BJ (cell line): ENCODE measurements around the gene ANO4. TPM values are rescaled to one million over a fixed set of nuclear protein-coding genes. Genes with fewer than 3 reads are reported as not detected.

Experiments used
- CTCF ChIA-PET: fragments of 350-600 bp; formaldehyde crosslinking; extraction: SDS; loops from one replicate; lab custom pipeline; 2021; ENCODE audit warnings: antibody characterized with exemption, inconsistent platforms; lab: Yijun Ruan, JAX
- POLR2A ChIA-PET: fragments of 300-600 bp; sonication (Branson Sonifier 250); formaldehyde crosslinking; extraction: SDS; loops from one replicate; lab custom pipeline; 2021; ENCODE audit warnings: antibody characterized with exemption; lab: Charles Lee
- DNase-seq: peaks from one replicate; pipeline ENCODE4 v3.0.0-alpha.2; 2011; ENCODE audit warnings: low read depth
- H3K27me3 ChIP-seq: 2 replicates; pipeline ENCODE4 v1.6.0; 2011; ENCODE audit warnings: low read length; ENCODE audit not compliant: control insufficient read depth, insufficient read depth
- H3K36me3 ChIP-seq: 2 replicates; pipeline ENCODE4 v1.5.1; 2011; ENCODE audit warnings: low read length; ENCODE audit not compliant: control insufficient read depth, insufficient read depth
- H3K4me3 ChIP-seq: 2 replicates; pipeline ENCODE4 v1.5.1; 2011; ENCODE audit warnings: low read depth, mild to moderate bottlenecking, control low read depth, low read length
- polyA plus RNA-seq: library from polyadenylated mRNA; depleted of rRNA; stranded (reverse); fragments of >200 nt; gene quantifications from 2 replicates; pipeline ENCODE4 v1.2.3, GENCODE V29; 2011
- TF ChIP-seq, protein P1 (sequence below): IDR thresholded peaks from 2 replicates; pipeline ENCODE4 v1.5.1; 2011; ENCODE audit warnings: low read depth, mild to moderate bottlenecking, control low read depth, inconsistent platforms, low read length, moderate library complexity; ENCODE audit not compliant: insufficient read depth

Gene ANO4
- polyA plus RNA-seq, 1 experiment, result 7.1 TPM

DNA sequence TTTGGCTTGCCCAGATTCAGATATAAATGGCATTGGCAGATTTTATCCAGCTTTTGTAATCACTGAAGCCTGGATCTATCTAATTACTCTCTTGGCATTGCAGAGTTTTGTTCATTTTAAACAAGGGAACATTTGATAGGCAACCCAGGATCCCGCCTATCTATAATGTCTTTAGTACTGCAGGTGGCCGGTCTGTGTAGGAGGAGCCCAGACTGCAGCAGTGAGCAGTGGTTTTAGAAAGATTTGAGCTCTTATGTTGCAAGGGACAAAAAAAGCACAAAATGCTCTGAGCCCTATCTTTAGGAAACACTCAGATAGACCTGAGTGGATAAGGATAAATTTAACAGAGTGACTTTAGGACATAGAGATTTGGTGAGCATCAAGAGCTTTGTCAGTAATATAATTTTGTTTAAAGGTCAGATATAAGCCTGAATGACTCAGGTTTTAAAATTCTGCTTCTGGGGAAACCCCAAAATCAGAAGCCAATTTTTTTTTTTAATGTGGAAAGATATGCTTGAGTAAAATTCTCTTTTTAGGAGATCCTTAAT, 250.0 kb downstream of the ANO4 start:
- ChIA-PET POLR2A (interaction anchor here (0.7 kb wide), 1 partner anchor 58 kb away, joined by 3 read pairs; no protein-coding TSS in a partner anchor), CTCF (interaction anchor here (0.6 to 1.0 kb wide), 3 partner anchors 16 to 300 kb away, joined by 3 read pairs; no protein-coding TSS in a partner anchor)
- no peak for DNase-seq
- Histone ChIP-seq H3K27me3 (no peaks in the 10 kb centered on the region), H3K4me3 (no peak overlapping the region), H3K36me3 (no peaks in the 10 kb centered on the region)
- TF ChIP-seq, protein P1, sequence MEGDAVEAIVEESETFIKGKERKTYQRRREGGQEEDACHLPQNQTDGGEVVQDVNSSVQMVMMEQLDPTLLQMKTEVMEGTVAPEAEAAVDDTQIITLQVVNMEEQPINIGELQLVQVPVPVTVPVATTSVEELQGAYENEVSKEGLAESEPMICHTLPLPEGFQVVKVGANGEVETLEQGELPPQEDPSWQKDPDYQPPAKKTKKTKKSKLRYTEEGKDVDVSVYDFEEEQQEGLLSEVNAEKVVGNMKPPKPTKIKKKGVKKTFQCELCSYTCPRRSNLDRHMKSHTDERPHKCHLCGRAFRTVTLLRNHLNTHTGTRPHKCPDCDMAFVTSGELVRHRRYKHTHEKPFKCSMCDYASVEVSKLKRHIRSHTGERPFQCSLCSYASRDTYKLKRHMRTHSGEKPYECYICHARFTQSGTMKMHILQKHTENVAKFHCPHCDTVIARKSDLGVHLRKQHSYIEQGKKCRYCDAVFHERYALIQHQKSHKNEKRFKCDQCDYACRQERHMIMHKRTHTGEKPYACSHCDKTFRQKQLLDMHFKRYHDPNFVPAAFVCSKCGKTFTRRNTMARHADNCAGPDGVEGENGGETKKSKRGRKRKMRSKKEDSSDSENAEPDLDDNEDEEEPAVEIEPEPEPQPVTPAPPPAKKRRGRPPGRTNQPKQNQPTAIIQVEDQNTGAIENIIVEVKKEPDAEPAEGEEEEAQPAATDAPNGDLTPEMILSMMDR, result no peak

DNA sequence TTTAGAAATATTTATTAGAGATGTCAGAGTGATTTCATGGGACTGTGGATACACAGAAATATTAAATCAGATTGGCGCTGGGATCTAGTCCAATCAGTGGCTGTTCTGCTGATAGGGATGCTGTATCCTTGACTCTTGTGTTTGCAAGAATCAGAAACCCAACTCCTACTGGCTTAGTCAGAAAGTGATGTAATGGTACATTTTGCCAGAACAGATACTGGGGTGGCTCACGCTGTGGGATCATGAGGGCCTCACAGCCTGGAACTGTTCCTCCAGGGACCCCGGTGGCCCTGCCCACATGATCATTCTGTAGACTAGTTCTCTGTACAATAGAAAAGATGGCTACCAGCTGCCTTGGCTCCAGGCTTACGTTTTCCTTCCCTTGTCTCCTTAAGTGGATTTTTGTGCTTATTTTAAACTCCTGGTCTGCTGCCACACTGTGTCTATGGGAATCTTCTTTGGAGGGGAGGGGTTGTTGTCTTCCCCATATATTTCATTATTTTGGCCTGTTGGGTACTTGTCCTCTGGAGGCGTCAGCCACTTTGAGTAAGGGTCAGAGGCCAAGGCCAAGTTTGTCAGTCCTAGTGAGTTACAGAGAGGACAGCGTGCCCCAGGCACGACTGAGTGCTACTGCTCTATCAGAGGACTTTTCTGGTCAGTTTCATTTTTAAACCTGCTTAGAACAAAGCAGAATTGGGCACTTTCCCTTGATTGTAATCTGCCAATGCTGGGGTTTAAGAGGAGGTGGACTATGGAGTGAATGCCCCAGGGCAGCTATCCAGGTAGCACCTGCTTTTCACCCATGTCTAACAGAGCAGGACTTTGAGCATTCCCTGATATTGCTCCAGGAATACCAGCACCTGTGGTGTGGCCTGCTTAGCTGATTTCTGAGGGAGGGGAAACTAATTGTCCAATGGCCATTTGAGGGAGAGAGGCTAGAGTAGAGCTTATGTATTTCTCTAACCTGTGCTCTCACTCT, 251.2 kb downstream of the ANO4 start:
- CTCF ChIA-PET, result interaction anchor here (1.2 kb wide), 1 partner anchor 23 kb away, joined by 3 read pairs; no protein-coding TSS in a partner anchor
- no peaks in the 10 kb centered on the region for H3K27me3 ChIP-seq
- TF ChIP-seq, protein P1, result no peak
- DNase-seq, result no peak
- no peak overlapping the region for H3K4me3 ChIP-seq
- POLR2A ChIA-PET, result no interaction called here
- no peaks in the 10 kb centered on the region for H3K36me3 ChIP-seq

DNA sequence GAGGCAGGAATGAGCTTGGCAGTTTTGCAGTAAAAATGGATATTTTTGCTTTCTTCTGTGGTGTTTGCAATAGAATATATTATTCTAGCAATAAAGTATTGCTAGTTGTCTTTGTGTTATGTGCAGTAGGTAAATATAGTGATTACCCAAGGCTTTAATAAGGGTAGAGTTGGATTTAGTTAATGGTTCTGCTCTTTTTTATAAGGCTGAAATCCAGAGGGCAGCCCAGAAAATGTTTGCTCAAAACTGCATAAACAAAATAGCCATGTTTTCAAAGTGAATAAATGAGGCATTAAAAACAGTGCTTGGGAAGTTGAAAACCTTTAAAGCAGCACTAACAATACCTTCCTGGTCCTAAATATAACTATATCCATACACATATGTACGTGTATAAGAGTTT, 253.1 kb downstream of the ANO4 start:
- Histone ChIP-seq H3K36me3 (no peaks in the 10 kb centered on the region), H3K27me3 (no peaks in the 10 kb centered on the region), H3K4me3 (no peak overlapping the region)
- DNase-seq, result no peak
- ChIA-PET POLR2A (no interaction called here), CTCF (interaction anchor here (1.1 kb wide), 1 partner anchor 61 kb away, joined by 3 read pairs; no protein-coding TSS in a partner anchor)
- TF ChIP-seq, protein P1, result no peak

DNA sequence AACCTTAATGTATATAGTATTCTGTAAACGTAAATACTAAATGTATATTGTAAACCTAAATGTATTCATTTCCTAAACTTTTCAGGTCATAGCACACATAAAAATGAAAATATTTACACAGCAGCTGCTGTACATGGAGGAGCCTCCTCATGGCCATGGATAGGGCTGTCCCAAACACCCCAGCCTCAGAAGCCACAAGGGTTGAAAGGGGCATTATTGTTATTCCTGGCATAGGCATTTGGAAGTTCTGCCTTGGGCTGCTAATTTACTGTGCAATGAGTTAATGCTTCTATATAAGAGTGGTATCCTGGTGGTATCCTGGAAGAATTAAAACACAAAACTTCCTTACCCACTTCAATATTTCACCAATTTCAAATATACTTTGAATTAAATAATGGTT, 256.1 kb downstream of the ANO4 start:
- DNase-seq, result no peak
- no peaks in the 10 kb centered on the region for H3K36me3 ChIP-seq
- no peak overlapping the region for H3K4me3 ChIP-seq
- TF ChIP-seq, protein P1, result no peak
- no peaks in the 10 kb centered on the region for H3K27me3 ChIP-seq
- ChIA-PET CTCF (interaction anchor here (0.6 to 1.5 kb wide), 2 partner anchors 8 to 28 kb away, joined by 3 read pairs; no protein-coding TSS in a partner anchor), POLR2A (interaction anchor here (0.6 kb wide), 1 partner anchor 87 kb away, joined by 4 read pairs; no protein-coding TSS in a partner anchor)

DNA sequence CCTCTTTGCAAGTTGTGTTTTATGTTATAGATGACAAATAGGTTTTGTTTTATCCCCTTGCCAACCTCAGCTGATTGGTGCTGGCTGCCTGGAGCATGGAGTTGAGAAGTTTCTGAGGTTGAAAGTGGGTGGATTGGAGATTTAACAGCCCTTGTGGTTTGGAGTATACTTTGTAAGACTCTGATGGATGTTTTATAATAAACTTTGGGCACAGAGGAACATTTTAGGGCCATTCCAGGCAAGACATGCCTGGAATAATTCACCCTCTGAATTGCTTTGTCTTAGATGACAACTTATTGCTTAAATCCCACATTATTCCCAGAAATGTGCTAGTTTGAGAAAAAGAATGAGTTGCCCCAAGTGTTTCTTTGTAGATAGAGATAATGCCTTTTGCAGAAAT, 256.6 kb downstream of the ANO4 start:
- TF ChIP-seq, protein P1, result no peak
- no peaks in the 10 kb centered on the region for H3K27me3 ChIP-seq
- H3K4me3 ChIP-seq, result no peak overlapping the region
- ChIA-PET CTCF (interaction anchor here (1.5 kb wide), 1 partner anchor 9 kb away, joined by 3 read pairs; no protein-coding TSS in a partner anchor), POLR2A (interaction anchor here (0.6 kb wide), 1 partner anchor 88 kb away, joined by 4 read pairs; no protein-coding TSS in a partner anchor)
- DNase-seq, result peak; percentile 39
- H3K36me3 ChIP-seq, result no peaks in the 10 kb centered on the region
